ENCODE data around the gene KRTAP5-1.

The KRTAP5-1 gene

DNA sequence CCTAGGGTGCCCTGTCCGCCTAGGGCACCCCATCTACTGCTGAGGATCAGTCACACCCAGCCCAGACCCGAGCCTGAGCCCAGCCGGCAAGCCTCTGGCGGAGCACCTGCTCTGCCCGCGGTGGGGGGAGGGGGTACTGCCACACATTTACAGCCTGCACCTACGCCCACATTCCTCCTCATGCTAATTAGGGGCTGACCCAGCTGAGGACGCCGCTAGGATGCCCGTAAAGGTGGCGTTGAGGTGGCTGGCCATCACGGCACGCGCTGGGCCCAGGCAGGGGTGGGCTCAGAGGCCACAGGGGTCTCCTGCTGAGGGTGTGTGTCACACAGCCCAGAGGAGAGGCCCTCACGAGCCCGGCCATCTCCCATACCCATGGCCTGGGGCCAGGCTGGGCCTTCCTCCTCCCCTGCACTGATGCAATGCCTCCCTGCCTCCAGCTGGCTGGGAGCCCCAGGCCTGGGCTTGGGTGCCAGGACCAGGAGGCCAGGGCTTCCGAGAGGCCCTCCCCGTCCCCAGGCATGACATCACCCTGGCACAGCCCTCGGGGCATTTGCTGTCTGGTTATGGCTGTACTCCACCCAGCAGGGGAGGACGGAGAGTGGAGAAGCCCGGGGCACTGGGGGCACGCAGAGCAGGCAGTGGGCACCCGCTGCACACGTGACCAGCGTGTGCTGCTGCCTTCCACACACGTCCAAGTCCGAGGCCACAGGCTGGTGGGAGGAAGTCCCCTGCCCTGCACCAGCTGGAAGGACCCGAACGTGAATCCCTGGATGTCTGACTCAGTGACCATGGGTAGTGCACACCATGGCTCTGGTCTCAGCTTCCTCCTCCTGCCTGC, 25.8 kb downstream of the KRTAP5-1 start:
- no peak for DNase-seq (ENCODE audit: low spot score)

DNA sequence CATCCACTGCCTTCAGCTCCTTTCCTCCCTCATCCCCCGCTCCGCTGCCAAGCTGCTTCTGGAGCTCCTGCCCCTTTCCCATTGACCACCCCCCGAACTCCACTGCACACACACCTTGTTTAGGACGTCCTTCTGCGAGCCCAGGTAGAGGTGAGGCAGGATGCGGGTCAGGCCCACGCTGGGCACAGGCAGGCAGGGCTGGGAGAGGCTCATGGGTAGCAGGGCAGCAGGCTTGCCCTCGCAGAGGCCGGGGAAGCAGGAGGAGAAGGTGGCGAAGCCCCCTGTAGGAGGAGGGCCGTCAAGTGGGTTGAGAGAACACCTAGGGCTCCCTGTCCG, 26.3 kb downstream of the KRTAP5-1 start:
- DNase-seq (ENCODE audit: low spot score), result no peak

GRCh38 chr11:1557904-1558774, 26.9 kb downstream of the KRTAP5-1 start:
- DNase-seq (ENCODE audit: low spot score), result no peak

GRCh38 chr11:1557051-1557884, 27.8 kb downstream of the KRTAP5-1 start:
- DNase-seq (ENCODE audit: low spot score), result no peak

DNA sequence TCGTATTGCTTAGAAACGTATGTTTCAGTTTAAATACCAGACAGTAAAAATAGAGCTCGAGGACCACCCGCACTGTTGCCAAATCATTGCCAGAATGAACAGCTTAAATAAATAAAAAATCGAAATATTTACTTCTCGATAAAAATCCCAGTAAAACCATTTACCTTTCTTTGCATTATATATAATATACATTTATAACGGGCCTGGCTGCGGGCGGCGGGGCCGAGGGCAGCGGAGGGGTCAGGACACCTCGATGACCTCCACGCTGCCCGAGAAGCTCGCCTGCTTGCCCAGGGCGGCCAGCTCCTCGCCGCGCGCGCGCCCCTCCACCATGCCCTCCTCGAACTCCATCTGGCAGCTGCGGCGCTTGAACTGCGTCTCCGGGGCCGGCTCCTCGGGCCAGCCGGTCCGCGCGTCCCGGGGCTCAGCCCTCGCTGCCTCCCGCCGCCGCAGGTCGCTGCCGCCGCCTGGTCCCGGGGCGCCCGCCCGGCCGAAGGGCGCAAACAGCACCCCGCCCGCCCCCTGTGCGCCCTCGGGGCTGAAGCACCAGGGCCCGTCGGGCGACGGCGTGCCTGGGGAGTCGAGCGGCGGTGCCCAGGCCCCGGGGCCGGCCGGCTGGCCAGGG, 28.7 kb downstream of the KRTAP5-1 start:
- DNase-seq (ENCODE audit: low spot score), result no peak

DNA sequence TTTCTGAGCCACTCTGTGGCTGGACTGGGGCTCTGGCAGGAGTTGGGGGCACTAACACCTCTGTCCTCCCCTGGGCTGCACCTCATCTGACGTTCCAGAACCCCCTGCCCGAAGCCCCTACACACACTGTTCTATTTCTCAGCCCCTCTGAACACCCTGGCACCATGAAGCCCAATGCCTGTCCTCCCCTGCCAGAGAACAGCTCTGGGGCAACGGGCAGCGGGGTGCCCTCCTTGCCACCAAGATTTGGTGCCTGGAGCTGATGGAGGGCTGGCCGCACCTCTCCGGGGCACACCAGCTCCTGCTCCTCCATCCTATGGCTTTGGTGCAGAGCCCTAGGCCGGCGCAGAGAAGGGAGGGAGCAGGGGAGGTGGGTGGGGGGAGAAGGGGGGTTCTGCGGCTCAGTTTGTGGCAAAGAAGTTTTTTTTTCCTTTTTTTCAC, 29.4 kb downstream of the KRTAP5-1 start:
- no peak for DNase-seq (ENCODE audit: low spot score)

DNA sequence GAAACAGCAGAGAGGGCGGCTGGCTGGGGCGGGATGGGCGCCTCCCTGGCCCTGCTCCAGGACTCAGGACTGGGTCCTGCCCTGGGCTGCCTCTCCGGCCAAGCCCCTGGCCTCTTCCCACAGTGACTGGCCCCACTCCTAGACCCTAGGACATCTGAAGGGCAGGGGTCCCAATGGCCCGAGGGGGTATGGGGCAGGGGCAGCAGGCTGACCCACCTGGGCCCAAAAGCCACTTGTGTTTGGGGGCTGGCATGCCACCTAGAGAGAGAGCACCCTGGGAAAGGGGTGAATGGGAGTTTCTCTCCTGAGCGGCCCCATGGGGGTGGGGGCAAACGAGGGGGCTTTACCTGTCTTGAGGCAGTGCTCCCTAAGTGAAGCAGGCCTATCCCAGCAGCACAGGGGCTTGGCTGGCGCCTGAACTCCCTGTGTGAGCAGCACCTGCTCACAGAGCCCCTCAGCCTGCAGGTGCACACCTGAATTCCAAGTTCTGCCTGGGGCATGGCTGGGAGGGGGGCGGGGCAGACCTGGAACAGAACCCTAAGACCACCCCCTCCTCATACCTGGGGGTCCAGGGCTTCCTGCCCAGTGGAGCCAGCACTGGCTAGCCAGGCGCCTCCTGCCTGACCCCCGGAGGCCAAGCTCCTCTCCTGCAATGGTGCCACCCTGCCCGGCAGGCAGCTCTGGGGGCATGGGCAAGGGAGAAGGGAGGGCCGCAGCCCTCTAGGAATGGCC, 29.9 kb downstream of the KRTAP5-1 start:
- DNase-seq (ENCODE audit: low spot score), result no peak

DNA sequence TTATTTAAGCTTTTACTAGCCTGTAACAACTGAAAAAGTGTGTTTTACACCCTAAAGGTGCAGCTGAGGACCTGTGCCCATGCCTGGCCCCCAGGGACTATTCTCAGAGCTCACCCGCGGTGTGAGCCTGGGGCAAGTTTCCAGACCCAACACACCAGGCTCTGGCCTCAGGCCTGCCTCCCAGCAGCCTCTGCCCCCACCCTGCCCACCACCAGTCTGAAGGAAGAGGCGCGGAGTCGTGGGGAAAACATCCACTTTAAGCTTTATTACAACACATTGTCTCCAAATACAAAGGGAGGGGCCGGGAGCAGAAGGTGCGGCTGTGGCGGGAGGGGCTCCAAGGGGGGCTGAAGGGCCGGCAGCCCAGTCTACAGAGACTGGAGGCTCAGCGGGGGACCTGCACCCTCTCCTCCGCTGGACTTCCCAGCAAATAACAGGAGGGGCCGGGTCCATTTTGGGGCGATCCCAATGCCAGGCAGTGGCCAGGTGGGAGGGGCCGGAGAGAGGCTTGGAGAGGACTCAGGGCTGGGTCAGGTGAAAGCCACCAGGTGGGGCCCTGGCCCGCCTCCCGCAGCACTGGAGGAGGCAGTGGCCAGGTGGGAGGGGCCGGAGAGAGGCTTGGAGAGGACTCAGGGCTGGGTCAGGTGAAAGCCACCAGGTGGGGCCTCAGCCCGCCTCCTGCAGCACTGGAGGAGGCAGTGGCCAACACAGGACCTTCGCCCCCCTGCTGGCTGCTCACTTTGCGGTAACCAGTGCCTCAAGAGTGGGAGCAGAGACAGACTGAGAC, 31.1 kb downstream of the KRTAP5-1 start:
- DNase-seq (ENCODE audit: low spot score), result no peak

GRCh38 chr11:1549338-1550330, 35.4 kb downstream of the KRTAP5-1 start:
- DNase-seq (ENCODE audit: low spot score), result no peak

- DNase-seq (ENCODE audit: low spot score), result no peak
Measured at GRCh38 chr11:1548221-1549070, 36.6 kb downstream of the KRTAP5-1 start.

- DNase-seq (ENCODE audit: low spot score), result no peak
Measured at GRCh38 chr11:1547467-1548098, 37.5 kb downstream of the KRTAP5-1 start.

DNA sequence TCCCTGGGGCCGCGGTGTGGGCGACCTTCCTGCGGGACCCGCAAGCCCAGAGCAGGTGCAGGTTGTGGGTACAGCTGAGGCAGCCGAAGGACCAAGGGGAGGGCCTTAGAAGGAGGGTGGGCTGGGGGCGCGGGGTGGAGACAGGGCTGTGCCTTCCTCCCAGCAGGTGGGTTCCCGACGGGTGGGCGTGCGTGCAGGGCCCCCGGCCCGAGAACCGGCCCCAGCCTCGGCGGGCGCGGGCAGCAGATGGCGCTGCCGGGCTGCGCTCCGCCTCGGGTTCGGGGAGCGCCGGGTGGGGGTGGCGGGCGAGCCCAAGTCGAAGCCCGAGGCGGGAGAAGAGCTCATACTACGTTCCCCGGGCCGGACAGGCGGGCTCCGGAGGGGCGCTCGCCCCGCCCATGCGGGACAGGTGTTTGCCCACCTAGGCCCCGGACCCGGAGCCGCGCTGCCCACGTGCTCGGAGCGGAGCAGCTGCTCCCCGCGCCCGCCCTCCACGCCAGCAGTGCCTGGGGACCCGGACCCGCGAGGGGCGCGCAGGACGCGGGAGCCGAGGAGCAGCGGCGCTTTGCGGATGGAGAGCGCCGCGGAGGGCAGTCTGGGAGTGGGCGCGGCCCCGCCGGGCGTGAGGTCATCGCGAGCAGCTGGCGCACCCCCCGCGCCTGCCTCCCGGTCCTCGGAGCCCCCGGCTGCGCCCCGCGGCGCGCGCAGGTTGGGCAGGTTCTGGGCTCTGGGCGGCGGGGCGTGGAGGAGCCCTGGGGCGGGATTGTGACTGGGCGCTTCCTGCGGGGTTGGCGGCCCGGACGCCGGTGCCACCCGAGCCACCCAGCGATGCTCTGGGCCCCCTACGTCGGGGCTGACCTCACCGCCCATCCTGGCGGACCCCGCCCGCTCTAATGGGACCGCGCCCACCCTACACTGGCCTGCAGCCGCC, 38.3 kb downstream of the KRTAP5-1 start:
- no peak for DNase-seq (ENCODE audit: low spot score)

- DNase-seq (ENCODE audit: low spot score), result no peak
Measured at GRCh38 chr11:1546077-1546535, 39.0 kb downstream of the KRTAP5-1 start.

- DNase-seq (ENCODE audit: low spot score), result no peak
Measured at GRCh38 chr11:1545432-1545831, 39.7 kb downstream of the KRTAP5-1 start.

DNA sequence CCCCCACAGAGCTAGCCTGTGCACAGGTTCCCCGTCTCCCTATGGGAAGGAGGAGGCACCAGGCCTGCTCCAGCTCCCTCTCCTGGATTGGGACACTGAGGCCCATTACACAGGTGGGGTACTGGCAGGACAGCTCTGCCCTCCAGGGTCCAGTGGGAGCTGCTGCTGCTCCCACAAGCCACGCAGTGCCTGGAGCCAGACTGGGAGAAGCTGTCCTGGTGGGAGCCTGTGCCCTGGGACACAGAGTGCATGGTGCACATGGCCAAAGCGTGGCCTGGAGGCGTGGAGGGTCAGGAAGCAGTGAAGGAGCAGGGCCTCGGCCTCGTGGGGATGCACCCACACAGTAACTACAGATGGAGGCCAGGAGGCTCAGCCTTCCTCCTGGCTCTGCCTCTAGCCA, 40.5 kb downstream of the KRTAP5-1 start:
- no peak for DNase-seq (ENCODE audit: low spot score)

DNA sequence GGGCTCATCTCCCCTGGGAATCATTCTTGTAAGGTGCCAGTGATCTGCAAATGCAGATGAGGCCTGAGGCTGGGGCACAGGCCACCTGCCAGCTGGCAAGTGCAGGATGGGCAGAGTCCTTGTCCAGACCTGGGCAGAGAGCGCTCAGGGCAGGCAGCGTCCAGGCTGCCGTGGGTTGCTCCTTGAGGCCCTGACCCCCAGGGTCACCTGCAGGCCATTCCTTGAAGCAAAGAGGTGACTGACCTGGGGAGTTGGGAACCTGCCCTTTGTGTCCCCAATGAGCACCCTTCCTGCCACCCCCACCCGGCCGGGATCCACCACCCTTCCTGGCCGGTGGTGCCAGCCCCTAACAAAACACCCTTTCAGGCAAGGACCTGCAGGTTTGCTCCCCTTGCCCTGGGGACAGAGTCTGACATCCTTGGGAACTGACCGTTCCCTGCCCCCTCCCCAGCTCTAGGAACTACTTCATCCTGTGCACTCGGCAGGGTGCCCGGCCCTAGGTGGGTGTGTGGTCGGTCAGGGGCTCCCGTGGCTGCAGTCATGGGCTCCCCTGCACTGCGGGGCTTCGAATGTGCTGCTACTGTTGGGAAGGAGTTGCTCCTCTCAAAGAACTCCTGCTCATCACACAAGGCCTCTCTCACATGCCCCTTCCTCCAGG, 41.3 kb downstream of the KRTAP5-1 start:
- no peak for DNase-seq (ENCODE audit: low spot score)

All from hematopoietic multipotent progenitor cell treated with erythropoietin and hydrocortisone succinate and interleukin-3 and kit ligand, for 17 days (in vitro differentiated cells).